HG03575 (cell line): ENCODE measurements around the gene SKI.

Experiments used
- ATAC-seq: cut with Tn5 transposase; IDR thresholded peaks from one replicate; pipeline ENCODE4 v1.9.1; 2021; ENCODE audit not compliant: unreplicated experiment, insufficient number of reproducible peaks, low FRiP score; ENCODE audit errors: extremely low read depth

SKI gene

DNA sequence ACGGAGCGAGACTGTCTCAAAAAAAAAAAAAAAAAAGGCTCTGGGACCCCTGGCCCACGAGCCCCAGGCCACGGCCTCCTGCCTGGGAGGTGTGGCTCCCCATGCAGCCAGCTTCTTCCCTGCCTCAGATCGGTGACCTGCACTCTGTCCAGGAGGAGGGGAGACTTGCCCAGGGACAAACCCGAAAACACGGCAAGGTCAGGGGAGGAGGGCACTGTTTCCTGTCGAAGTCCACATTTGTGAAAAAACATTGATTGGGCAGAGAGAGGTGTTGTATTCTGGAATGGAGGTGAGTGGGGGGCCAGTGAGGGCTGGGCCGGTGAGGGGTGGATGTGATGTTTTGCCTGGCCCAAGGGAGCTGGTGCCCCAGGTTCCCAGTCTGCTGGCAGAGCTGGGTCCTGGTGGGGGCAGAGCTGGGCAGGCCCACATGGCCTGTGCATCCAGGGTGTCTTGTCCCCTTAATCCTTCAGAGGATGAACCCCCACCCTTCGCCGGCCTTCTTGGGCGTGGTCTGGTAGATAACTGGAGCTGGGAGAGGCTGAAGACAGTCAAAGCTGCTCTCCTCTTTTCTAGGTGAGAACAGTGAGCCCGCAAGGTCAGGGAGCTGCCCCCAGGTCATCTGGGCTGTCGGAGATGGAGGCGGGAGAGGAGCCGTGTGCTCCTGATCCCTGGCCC is 21.2 kb upstream of the SKI start:
- no peak for ATAC-seq

- no peak for ATAC-seq
Measured at GRCh38 chr1:2208309-2209239, 19.5 kb upstream of the SKI start.

DNA sequence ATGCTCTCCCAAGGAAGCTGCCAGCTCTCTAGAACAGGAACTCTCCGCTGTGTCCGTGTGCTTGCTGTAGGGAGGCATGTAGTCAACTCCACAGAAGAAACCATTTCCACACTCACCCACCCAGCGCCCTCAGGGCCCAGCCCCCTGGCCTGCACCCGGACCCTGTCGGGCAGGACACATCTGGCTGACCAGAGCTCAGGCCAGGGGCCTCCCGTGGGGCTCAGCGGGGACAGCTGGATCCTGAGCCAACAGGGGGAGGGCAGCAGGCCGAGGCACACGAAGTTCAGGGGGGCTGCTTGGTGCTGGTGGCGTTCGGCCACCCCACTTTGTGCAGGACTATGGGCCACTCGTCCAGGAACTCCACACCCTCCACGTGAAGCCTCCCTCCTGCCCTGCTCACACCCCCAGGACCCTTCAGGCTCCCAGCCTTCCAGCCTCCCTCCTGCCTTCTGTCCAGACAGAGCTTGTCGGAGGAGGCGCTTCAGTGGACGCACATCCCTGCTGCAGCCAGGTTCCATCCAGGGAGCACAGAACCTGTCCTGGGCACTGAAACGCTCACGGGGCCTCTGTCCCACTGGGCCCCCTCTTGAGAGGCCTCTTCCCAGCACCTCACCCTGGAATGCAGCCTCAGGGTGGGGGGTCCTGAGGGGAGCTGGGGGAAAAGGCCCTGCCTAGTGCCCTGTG is 18.6 kb upstream of the SKI start:
- ATAC-seq: no peak

GRCh38 chr1:2210084-2210653 is 17.9 kb upstream of the SKI start:
- no peak for ATAC-seq

DNA sequence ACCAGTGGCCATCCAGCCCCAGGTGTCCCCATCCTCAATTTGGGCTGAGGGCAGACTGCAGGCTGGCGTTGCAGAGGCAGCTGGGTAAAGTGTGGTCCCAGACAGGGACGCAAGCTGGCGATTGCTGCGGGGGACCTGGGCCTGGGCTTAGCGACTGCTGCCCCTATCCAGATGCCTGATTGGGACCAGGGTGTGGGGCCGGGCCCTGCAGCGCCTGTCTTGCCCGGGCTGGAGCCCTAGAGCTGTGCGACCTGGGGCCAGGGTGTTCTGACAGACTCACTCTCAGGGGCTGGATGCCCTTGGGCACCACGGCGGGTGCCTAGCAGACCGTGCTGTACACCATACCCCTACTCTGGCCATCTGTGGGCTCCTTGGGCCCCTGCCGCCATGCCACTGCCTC is 17.3 kb upstream of the SKI start:
- no peak for ATAC-seq

GRCh38 chr1:2212274-2212531 is 15.9 kb upstream of the SKI start:
- no peak for ATAC-seq

- ATAC-seq: no peak
Measured at GRCh38 chr1:2212532-2213491, 15.3 kb upstream of the SKI start.

DNA sequence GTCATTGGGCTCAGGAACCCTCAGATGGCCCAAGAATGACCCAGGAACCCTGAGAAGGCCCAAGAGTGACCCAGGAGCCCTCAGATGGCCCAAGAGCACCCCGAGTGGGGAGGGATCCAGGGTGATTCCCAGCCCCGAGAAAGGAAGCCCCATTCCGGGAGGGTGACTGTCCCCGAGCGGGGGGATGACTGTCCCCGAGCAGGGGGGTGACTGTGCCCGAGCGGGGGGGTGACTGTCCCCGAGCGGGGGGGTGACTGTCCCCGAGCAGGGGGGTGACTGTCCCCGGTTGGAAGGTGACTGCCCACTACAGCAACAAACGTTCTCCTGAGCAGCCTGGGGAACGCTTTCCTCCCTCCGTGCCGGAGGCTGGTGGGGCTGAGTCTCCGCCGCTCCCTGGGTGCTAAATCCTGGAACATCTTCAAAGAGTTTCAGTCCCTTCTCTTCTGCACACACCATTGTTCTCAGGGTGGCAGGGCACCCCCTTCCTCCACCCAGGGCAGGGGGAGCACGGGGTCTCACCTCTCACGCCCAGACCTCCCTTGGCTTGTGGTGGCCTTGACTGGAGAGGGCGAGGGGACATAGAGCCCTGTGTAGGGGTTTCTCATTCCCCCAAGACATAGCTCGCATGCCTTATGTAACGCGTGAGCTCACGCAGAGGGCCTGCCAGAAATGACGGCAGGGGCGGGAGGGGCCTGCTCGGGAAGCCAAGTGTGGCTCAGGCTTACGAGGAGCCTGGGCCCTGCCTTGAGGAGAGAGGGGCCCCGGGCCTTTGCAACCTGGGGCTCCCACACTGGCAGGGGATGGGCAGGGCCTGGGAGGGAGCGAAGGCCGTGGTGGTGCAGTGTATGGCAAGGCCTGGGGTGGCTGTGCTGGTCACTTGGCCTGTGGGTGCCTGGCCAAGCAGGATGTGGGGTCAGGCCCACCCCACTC is 14.3 kb upstream of the SKI start:
- ATAC-seq: no peak

- ATAC-seq: no peak
Measured at GRCh38 chr1:2214541-2215241, 13.4 kb upstream of the SKI start.

DNA sequence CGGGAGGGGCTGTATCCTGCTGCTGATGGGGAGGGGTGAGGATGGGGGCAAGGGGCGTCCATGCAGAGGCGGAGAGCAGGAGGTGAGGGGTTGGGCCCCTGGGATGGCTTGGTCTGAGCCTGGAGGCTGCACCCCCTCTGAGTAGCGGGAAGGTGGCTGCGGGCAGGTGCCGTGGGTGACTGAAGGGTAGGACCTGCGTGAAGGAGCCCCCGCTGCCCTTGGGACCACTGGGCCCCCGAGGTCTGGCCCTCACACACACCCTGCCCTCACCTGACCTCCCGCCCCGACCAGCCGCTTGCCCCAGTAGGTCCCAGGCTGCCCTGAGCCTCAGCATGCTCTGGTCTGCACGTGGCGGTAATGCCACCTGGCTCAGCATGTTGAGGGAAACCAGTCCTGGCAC is 12.8 kb upstream of the SKI start:
- no peak for ATAC-seq

- ATAC-seq: no peak
Measured at GRCh38 chr1:2215909-2216766, 12.0 kb upstream of the SKI start.

DNA sequence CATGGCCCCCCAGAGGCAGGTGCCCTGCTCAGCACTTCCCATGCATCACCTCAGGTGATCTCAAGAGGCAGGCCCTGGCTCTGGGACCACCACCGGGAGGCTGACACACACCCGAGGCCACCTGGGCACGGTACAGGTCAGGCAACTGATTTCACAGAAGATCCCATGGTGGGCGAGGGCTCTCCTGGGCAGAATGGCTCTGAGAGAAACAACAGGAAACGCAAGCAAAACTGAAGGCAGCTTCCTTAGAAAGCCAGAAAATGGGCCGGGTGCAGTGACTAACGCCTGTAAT is 11.4 kb upstream of the SKI start:
- no peak for ATAC-seq

DNA sequence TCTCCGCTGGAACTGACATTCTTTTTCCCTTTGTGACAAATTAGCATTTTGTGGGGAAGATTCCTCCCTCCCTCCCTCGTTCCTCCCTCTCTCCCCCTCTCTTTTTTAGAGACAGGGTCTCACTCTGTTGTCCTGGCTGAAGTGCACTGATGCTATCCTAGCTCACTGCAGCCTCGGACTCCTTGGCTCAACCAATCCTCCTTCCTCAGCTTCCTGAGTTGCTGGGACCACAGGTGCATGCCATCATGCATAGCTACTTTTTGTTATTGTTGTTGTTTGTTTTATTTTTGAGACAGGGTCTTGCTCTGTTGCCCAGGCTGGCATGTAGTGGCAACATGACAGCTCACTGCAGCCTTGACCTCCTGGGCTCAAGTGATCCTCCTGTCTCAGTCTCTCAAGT is 6.8 kb upstream of the SKI start:
- ATAC-seq: no peak

DNA sequence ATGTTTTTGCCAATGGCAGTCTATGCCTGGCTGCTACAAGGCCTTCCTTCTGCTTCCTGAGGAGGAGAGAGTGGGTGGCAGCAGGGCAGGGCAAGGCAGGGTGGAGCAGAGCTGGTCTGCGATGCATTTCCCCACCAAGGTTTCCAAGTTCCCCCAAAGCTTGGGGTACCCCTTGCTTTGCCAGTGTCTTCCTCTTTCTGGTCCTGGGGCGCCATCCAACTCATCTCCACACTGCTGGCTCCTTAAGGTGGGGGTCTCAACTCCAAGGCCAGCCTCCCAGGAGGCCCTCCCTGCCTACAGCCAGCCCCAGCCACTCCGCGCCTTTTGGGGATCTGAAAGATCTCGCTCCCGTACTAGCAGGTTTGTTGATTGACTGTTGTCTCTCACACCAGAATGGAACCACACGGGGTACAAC is 3.9 kb upstream of the SKI start:
- ATAC-seq: no peak

- no peak for ATAC-seq
Measured at GRCh38 chr1:2224631-2225428, 3.3 kb upstream of the SKI start.
